ENCODE results near the gene FILIP1L. TPM values are rescaled to one million over a fixed set of nuclear protein-coding genes. Genes with fewer than 3 reads are reported as not detected.

Gene FILIP1L
- total RNA-seq, 2 experiments from 2014 or later, result 0.10 to 0.17 TPM

GRCh38 chr3:99825004-99825640, 289.2 kb downstream of the FILIP1L start:
- no peak for DNase-seq
- intact Hi-C loops (cut with micrococcal nuclease), result loop anchor here (1.0 kb wide), 1 partner anchor 31 kb away; no protein-coding TSS in a partner anchor
- H3K4me3 Mint-ChIP-seq, result no peak overlapping the region

GRCh38 chr3:99823723-99824711, 290.3 kb downstream of the FILIP1L start:
- Mint-ChIP-seq H3K36me3 (peaks cover 7% of the 10 kb centered on the region), H3K4me3 (no peak overlapping the region), H3K27ac (no peak overlapping the region), H3K4me1 (ENCODE audit: low read depth) (peaks cover 31% of the 10 kb centered on the region), H3K27me3 (no peaks in the 10 kb centered on the region), H3K9me3 (no peaks in the 10 kb centered on the region)
- no peak for DNase-seq
- ChIA-PET POLR2A (no interaction called here), CTCF (interaction anchor here (1.1 to 2.3 kb wide), 6 partner anchors 8 to 430 kb away, joined by 3 to 26 read pairs (median 4); no protein-coding TSS in a partner anchor)
- intact Hi-C loops (cut with micrococcal nuclease), result no loop called here

More at GRCh38 chr3:99825004-99825640, 289.2 kb downstream of the FILIP1L start:
- H3K27ac Mint-ChIP-seq, result no peak overlapping the region
- POLR2A ChIA-PET, result no interaction called here
- peaks cover 26% of the 10 kb centered on the region for H3K4me1 Mint-ChIP-seq (ENCODE audit: low read depth)
- CTCF ChIA-PET, result interaction anchor here (1.1 to 1.2 kb wide), 2 partner anchors 9 to 19 kb away, joined by 3 to 4 read pairs; no protein-coding TSS in a partner anchor
- H3K9me3 Mint-ChIP-seq, result no peaks in the 10 kb centered on the region
- H3K27me3 Mint-ChIP-seq, result no peaks in the 10 kb centered on the region
- H3K36me3 Mint-ChIP-seq, result peaks cover 5% of the 10 kb centered on the region

DNA sequence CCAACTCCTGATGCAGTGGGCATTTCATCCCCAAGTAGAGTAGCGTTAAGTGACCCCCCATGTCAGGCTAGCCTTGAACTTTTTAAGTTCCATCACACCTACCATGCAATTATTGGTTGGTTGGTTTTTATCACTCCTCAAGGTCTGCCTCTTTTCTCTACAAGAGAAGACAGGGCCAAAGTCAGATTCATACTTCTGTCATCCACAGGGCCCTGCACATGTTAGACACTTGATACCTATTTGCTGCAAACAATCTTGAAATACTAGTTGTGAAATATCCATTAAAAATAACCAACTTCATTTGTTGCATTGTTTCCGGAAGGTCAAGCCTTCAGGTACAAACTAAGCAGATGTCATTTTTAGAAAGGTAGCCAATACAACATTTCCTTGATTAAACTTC, 295.5 kb downstream of the FILIP1L start:
- Mint-ChIP-seq H3K27me3 (no peaks in the 10 kb centered on the region), H3K4me3 (peak overlapping the region; percentile 84), H3K27ac (peak overlapping the region; percentile 92), H3K4me1 (ENCODE audit: low read depth) (peaks cover 41% of the 10 kb centered on the region), H3K36me3 (peaks cover 7% of the 10 kb centered on the region), H3K9me3 (no peaks in the 10 kb centered on the region)
- DNase-seq, result no peak
- intact Hi-C loops (cut with micrococcal nuclease), result loop anchor here (1.0 to 2.0 kb wide), 3 partner anchors 37 to 1263 kb away; partner anchors contain the start of genes LNP1 and TOMM70
- ChIA-PET POLR2A (interaction anchor here (0.6 to 1.2 kb wide), 2 partner anchors 442 to 1135 kb away, joined by 3 read pairs; partner anchors contain the start of gene TBC1D23), CTCF (interaction anchor here (2.0 to 3.3 kb wide), 3 partner anchors 11 to 435 kb away, joined by 8 to 20 read pairs (median 17); no protein-coding TSS in a partner anchor)

- peaks cover 7% of the 10 kb centered on the region for H3K36me3 Mint-ChIP-seq
- peak within 1 kb of the TSS; percentile 84 for H3K4me3 Mint-ChIP-seq
- no peaks in the 10 kb centered on the region for H3K27me3 Mint-ChIP-seq
- ChIA-PET CTCF (interaction anchor here (0.6 to 3.3 kb wide), 8 partner anchors 9 to 452 kb away, joined by 3 to 20 read pairs (median 4); no protein-coding TSS in a partner anchor), POLR2A (interaction anchor here (0.8 to 1.2 kb wide), 3 partner anchors 14 to 443 kb away, joined by 3 read pairs; partner anchors contain the start of gene TBC1D23)
- peak; percentile 96 for DNase-seq
- H3K4me1 Mint-ChIP-seq (ENCODE audit: low read depth), result peaks cover 35% of the 10 kb centered on the region
- intact Hi-C loops (cut with micrococcal nuclease), result loop anchor here (1.0 to 2.0 kb wide), 4 partner anchors 59 to 916 kb away; partner anchors contain the start of genes DCBLD2, LNP1, TBC1D23 and TOMM70
- H3K9me3 Mint-ChIP-seq, result no peaks in the 10 kb centered on the region
- H3K27ac Mint-ChIP-seq, result peak within 1 kb of the TSS; percentile 92
Observed at GRCh38 chr3:99817437-99818240, 296.7 kb downstream of the FILIP1L start, which contains the start of gene CMSS1. Gene CMSS1, plus strand, starts transcription at chr3:99817862.

DNA sequence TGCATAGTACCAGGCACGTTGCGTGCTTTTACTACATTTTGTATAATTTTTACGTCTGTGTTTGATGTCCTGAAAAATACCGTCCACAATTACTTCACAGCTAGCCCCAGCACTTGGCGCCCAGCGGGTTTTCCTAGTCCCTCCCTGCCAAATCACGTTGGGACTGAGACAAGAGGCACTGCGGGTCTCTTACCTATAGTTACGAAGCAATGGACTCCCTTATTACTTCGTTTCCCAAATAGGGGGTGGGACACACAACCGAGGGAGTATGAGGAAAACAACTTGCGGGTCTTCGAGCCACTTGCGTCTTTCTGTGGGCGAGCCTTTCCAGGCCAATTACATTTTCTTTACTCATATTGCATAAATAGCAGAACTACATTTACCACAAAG, 297.3 kb downstream of the FILIP1L start:
- CTCF ChIA-PET, result interaction anchor here (0.6 to 3.3 kb wide), 6 partner anchors 9 to 453 kb away, joined by 3 to 20 read pairs (median 7); no protein-coding TSS in a partner anchor
- H3K27me3 Mint-ChIP-seq, result no peaks in the 10 kb centered on the region
- peaks cover 35% of the 10 kb centered on the region for H3K4me1 Mint-ChIP-seq (ENCODE audit: low read depth)
- peak overlapping the region; percentile 84 for H3K4me3 Mint-ChIP-seq
- no peak for DNase-seq
- H3K36me3 Mint-ChIP-seq, result peaks cover 7% of the 10 kb centered on the region
- POLR2A ChIA-PET, result no interaction called here
- H3K9me3 Mint-ChIP-seq, result no peaks in the 10 kb centered on the region
- H3K27ac Mint-ChIP-seq, result peak overlapping the region; percentile 92
- intact Hi-C loops (cut with micrococcal nuclease), result loop anchor here (1.0 kb wide), 3 partner anchors 59 to 916 kb away; partner anchors contain the start of genes DCBLD2 and TBC1D23

- CTCF ChIA-PET, result interaction anchor here (1.6 kb wide), 1 partner anchor 21 kb away, joined by 4 read pairs; no protein-coding TSS in a partner anchor
Observed at GRCh38 chr3:99810403-99810802, 303.9 kb downstream of the FILIP1L start.

DNA sequence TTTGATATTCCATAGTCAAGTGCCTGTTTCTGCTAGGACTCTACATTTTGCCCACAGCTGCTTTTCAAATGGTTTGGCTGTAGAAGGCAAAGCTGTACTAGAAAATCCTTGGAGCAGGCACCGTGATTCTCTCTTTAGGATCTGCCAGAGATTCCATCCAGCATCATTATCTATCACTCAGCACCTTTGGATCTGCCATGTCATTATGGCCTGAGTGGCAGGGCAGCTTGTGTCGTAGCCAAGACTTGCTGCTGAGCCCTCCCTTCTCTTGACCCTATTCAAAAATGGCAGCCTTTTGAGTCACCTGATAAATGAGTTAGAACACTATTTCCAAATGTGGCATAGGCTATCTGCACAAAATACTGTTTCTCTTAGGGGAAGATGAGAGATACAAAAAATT, 304.7 kb downstream of the FILIP1L start:
- ChIA-PET CTCF (interaction anchor here (0.6 to 3.3 kb wide), 4 partner anchors 9 to 259 kb away, joined by 3 to 20 read pairs (median 4); partner anchors contain the start of gene CMSS1), POLR2A (no interaction called here)
- no peak for DNase-seq
- Mint-ChIP-seq H3K9me3 (peaks cover 9% of the 10 kb centered on the region), H3K27ac (no peak overlapping the region), H3K4me3 (no peak overlapping the region), H3K27me3 (no peaks in the 10 kb centered on the region), H3K4me1 (ENCODE audit: low read depth) (no peaks in the 10 kb centered on the region), H3K36me3 (peaks cover 6% of the 10 kb centered on the region)
- intact Hi-C loops (cut with micrococcal nuclease), result loop anchor here (5.0 kb wide), 1 partner anchor 992 kb away; no protein-coding TSS in a partner anchor

More at GRCh38 chr3:99810403-99810802, 303.9 kb downstream of the FILIP1L start:
- POLR2A ChIA-PET, result no interaction called here
- intact Hi-C loops (cut with micrococcal nuclease), result no loop called here
- no peak overlapping the region for H3K4me3 Mint-ChIP-seq
- no peak overlapping the region for H3K27ac Mint-ChIP-seq
- no peaks in the 10 kb centered on the region for H3K4me1 Mint-ChIP-seq (ENCODE audit: low read depth)
- peaks cover 5% of the 10 kb centered on the region for H3K36me3 Mint-ChIP-seq
- no peak for DNase-seq
- peaks cover 6% of the 10 kb centered on the region for H3K9me3 Mint-ChIP-seq
- no peaks in the 10 kb centered on the region for H3K27me3 Mint-ChIP-seq

DNA sequence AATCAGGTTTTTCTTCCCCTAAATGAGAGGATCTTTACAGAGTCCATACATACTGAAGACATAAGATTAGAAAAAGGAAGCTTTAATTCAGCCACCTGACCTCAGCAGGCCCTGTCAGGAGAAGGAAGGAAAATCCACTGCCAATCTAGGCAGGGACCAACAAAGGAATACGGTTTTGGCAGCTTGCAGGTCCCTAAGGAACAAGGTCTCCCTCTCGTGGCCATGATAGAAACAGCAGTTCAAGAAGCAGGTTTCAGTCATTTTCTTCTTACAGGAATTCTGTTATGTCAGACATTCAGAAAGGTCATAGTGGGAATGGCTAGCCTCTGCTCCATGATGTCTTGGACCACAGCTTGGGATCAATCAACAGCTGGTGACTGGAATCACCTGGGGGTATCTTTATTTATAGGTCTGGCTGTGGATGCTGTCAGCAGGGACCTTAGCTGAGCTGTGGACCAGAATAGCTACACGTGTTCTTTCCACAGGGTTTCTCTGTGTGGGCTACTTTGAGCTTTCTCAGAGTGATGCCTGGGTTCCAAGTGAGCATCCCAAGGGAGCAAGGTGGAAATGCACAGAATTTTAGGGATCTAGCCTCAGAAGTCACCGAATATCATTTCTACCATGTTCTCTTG, 306.0 kb downstream of the FILIP1L start:
- Mint-ChIP-seq H3K27me3 (no peaks in the 10 kb centered on the region), H3K36me3 (peaks cover 12% of the 10 kb centered on the region), H3K9me3 (peaks cover 16% of the 10 kb centered on the region), H3K27ac (no peak overlapping the region), H3K4me1 (ENCODE audit: low read depth) (no peaks in the 10 kb centered on the region), H3K4me3 (no peak overlapping the region)
- ChIA-PET CTCF (interaction anchor here (0.6 to 3.3 kb wide), 15 partner anchors 9 to 1315 kb away, joined by 3 to 20 read pairs (median 4); partner anchors contain the start of gene CMSS1), POLR2A (no interaction called here)
- peak; percentile 42 for DNase-seq
- intact Hi-C loops (cut with micrococcal nuclease), result loop anchor here (5.0 kb wide), 1 partner anchor 991 kb away; no protein-coding TSS in a partner anchor

- DNase-seq, result no peak
- ChIA-PET CTCF (interaction anchor here (0.6 kb wide), 1 partner anchor 300 kb away, joined by 3 read pairs; no protein-coding TSS in a partner anchor), POLR2A (no interaction called here)
- no peaks in the 10 kb centered on the region for H3K4me1 Mint-ChIP-seq (ENCODE audit: low read depth)
- H3K9me3 Mint-ChIP-seq, result peaks cover 16% of the 10 kb centered on the region
- H3K27ac Mint-ChIP-seq, result no peak overlapping the region
- intact Hi-C loops (cut with micrococcal nuclease), result loop anchor here (5.0 kb wide), 1 partner anchor 988 kb away; no protein-coding TSS in a partner anchor
- no peak overlapping the region for H3K4me3 Mint-ChIP-seq
- H3K27me3 Mint-ChIP-seq, result no peaks in the 10 kb centered on the region
- peaks cover 12% of the 10 kb centered on the region for H3K36me3 Mint-ChIP-seq
Observed at GRCh38 chr3:99805160-99805559, 309.1 kb downstream of the FILIP1L start.

GRCh38 chr3:99803297-99803696, 311.0 kb downstream of the FILIP1L start:
- H3K4me3 Mint-ChIP-seq, result no peak overlapping the region
- ChIA-PET CTCF (interaction anchor here (0.7 kb wide), 1 partner anchor 39 kb away, joined by 3 read pairs; no protein-coding TSS in a partner anchor), POLR2A (no interaction called here)
- H3K27ac Mint-ChIP-seq, result no peak overlapping the region
- H3K9me3 Mint-ChIP-seq, result peaks cover 16% of the 10 kb centered on the region
- DNase-seq, result no peak
- no peaks in the 10 kb centered on the region for H3K4me1 Mint-ChIP-seq (ENCODE audit: low read depth)
- intact Hi-C loops (cut with micrococcal nuclease), result no loop called here
- no peaks in the 10 kb centered on the region for H3K27me3 Mint-ChIP-seq
- H3K36me3 Mint-ChIP-seq, result peaks cover 12% of the 10 kb centered on the region

Measured in activated CD4-positive, alpha-beta memory T cell treated with anti-CD3 and anti-CD28 coated beads for 36 hours (primary cell).